ENCODE measurements around the gene PTOV1.

DNA sequence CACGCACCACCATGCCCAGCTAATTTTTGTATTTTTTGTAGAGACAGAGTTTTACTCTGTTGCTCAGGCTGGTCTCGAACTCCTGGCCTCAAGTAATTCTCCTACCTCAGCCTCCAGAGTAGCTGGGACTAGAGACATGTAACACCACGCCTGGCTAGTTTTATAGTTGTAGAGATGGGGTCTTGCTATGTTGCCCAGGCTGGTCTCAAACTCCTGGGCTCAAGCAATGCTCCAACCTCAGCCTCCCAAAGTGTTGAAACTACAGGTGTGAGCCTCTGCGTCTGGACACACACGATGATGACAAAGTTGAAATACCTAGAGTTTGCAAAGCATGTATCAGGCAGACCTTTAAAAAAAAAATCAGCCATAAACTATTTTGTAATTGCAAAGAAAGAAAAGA, 4.6 kb upstream of the PTOV1 start:
- TF ChIP-seq POLR2A (IDR thresholded peaks at IDR 0.05; ENCODE audit: low read depth, low read length) (no peak), CEBPB (IDR thresholded peaks at IDR 0.05; ENCODE audit: low read depth, low read length) (no peak), FOS (IDR thresholded peaks at IDR 0.05; ENCODE audit: low read depth, low read length) (no peak), MAFK (IDR thresholded peaks at IDR 0.05; ENCODE audit: low read depth, low read length) (no peak), BHLHE40 (IDR thresholded peaks at IDR 0.05; ENCODE audit: low read depth, low read length) (no peak)
- TF ChIP-seq, protein P1, sequence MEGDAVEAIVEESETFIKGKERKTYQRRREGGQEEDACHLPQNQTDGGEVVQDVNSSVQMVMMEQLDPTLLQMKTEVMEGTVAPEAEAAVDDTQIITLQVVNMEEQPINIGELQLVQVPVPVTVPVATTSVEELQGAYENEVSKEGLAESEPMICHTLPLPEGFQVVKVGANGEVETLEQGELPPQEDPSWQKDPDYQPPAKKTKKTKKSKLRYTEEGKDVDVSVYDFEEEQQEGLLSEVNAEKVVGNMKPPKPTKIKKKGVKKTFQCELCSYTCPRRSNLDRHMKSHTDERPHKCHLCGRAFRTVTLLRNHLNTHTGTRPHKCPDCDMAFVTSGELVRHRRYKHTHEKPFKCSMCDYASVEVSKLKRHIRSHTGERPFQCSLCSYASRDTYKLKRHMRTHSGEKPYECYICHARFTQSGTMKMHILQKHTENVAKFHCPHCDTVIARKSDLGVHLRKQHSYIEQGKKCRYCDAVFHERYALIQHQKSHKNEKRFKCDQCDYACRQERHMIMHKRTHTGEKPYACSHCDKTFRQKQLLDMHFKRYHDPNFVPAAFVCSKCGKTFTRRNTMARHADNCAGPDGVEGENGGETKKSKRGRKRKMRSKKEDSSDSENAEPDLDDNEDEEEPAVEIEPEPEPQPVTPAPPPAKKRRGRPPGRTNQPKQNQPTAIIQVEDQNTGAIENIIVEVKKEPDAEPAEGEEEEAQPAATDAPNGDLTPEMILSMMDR (conservative IDR thresholded peaks at IDR 0.05; ENCODE audit: low read depth, low read length) = no peak
- TF ChIP-seq, protein P2, sequence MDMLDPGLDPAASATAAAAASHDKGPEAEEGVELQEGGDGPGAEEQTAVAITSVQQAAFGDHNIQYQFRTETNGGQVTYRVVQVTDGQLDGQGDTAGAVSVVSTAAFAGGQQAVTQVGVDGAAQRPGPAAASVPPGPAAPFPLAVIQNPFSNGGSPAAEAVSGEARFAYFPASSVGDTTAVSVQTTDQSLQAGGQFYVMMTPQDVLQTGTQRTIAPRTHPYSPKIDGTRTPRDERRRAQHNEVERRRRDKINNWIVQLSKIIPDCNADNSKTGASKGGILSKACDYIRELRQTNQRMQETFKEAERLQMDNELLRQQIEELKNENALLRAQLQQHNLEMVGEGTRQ (IDR thresholded peaks at IDR 0.05; ENCODE audit: low read depth, low read length) = no peak
